ENCODE results near the gene HBA2.

DNA sequence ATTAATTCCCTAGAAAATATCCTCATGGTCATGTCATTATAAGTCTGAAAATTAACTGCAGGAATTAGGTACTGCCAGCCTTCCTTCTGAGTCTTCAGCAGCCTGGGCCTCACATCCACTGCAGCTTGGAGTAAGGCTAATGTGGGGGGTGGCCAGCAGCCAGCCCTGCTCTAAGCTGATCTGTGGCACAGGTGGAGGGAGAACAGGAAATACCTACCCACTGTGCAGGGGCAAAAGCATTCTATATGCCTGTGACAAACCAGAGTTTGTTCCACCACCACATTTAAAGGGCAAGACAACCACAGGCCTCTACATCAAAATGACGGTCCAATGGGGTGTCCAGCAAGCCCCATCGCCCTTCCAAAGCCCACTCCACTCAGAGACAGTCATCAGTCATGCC is 43.6 kb upstream of the HBA2 start:
- no peak for TF ChIP-seq EZH2phosphoT487 (IDR thresholded peaks at IDR 0.05)
- TF ChIP-seq, protein P1, sequence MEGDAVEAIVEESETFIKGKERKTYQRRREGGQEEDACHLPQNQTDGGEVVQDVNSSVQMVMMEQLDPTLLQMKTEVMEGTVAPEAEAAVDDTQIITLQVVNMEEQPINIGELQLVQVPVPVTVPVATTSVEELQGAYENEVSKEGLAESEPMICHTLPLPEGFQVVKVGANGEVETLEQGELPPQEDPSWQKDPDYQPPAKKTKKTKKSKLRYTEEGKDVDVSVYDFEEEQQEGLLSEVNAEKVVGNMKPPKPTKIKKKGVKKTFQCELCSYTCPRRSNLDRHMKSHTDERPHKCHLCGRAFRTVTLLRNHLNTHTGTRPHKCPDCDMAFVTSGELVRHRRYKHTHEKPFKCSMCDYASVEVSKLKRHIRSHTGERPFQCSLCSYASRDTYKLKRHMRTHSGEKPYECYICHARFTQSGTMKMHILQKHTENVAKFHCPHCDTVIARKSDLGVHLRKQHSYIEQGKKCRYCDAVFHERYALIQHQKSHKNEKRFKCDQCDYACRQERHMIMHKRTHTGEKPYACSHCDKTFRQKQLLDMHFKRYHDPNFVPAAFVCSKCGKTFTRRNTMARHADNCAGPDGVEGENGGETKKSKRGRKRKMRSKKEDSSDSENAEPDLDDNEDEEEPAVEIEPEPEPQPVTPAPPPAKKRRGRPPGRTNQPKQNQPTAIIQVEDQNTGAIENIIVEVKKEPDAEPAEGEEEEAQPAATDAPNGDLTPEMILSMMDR (IDR thresholded peaks at IDR 0.05) = no peak

All from neural progenitor cell (in vitro differentiated cells).